ENCODE measurements around the gene KIF5C. TPM values are rescaled to one million over a fixed set of nuclear protein-coding genes. Genes with fewer than 3 reads are reported as not detected.

The KIF5C gene
- polyA plus RNA-seq, 3 donors from 2014 or later: 0.20 to 1.1 TPM; not detected in 1

DNA sequence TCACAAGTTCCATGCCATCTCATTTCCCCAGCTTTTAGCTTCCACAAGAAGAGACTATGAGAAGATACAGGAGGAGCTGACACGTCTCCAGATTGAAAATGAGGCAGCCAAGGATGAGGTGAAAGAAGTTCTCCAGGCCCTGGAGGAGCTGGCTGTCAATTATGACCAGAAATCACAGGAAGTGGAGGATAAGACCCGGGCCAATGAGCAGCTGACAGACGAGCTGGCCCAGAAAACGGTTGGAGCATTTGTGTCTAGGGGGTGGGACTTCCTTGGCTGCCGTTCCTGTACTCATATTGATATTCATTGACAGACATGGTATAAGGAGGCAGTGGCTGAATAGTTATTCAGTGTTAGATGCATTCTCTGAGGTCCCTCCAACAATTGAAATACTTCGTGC lies 106.3 kb downstream of the KIF5C start:
- H3K4me3 Mint-ChIP-seq: no peak overlapping the region
- no peak for DNase-seq
- no peak overlapping the region for H3K27ac Mint-ChIP-seq
- H3K9me3 Mint-ChIP-seq: no peaks in the 10 kb centered on the region
- no peaks in the 10 kb centered on the region for H3K36me3 Mint-ChIP-seq
- H3K27me3 Mint-ChIP-seq (ENCODE audit: low read depth in 3 of 3): peaks cover 0 to 6% (median 0%) of the 10 kb centered on the region in 3 donors
- no peaks in the 10 kb centered on the region for H3K4me1 Mint-ChIP-seq

DNA sequence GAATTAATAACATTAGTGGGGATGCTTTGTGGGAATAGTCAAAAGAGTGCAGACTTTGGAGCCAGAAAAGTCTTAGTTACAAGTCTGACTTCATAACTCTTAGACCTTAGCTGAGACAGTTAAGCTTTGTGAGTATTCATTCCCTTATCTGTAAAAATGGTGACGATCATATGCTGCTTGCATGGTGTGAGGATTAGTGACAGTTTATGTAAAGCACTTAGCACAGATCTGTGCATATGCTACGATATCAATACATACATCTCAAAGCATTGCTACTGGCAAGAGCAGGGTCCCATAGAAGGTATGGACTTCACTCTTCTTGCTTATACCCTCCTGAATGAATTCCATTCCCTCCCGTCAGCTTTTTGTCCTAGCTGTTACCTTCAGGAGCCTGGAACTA lies 106.8 kb downstream of the KIF5C start:
- H3K4me1 Mint-ChIP-seq: no peaks in the 10 kb centered on the region
- H3K36me3 Mint-ChIP-seq: no peaks in the 10 kb centered on the region
- peaks cover 0 to 6% (median 0%) of the 10 kb centered on the region in 3 donors for H3K27me3 Mint-ChIP-seq (ENCODE audit: low read depth in 3 of 3)
- DNase-seq: no peak
- H3K27ac Mint-ChIP-seq: no peak overlapping the region
- no peaks in the 10 kb centered on the region for H3K9me3 Mint-ChIP-seq
- H3K4me3 Mint-ChIP-seq: no peak overlapping the region

DNA sequence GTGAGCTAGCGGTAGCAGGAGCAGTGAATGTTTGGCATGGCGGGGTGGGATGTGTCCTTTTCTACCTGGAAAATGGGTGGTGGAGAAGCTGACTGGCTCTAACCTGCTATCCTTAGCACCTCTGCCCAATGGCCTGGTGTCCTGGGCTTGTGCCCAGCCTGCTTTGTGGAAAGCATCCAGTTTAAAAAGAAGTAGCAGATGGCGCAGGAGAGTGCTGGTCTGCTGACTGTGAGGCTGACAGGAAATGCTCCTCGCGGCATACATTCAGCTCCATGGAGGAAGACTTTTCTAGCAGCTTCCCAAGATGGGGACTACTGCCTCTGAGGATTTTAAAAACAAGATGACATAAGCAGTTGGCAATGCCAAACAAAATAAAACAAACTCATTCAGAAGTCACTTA lies 107.3 kb downstream of the KIF5C start:
- Mint-ChIP-seq H3K9me3 (no peaks in the 10 kb centered on the region), H3K36me3 (no peaks in the 10 kb centered on the region), H3K4me3 (no peak overlapping the region), H3K27ac (no peak overlapping the region), H3K4me1 (no peaks in the 10 kb centered on the region), H3K27me3 (ENCODE audit: low read depth in 3 of 3) (peaks cover 0 to 8% (median 0%) of the 10 kb centered on the region in 3 donors)
- DNase-seq: no peak

DNA sequence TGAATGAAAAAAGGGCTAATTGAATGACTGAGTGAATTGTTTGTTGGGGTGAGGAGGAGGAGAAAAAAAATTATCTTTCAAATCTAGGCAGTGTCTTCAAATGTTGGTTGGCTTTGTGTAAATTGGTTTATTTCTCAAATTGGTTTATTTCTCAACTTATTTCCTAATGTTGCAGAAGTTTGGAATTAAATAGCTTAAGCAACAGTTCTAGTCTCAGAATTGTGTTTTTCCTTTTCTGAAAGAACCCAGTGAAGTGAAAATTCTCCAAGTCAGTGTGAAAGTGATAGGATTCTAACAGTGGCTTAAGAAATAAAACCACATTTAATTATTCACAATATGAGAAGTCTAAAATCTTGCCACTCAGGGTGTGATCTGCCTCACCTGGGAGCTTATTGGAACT lies 108.9 kb downstream of the KIF5C start:
- H3K27ac Mint-ChIP-seq: no peak overlapping the region
- DNase-seq: no peak
- H3K9me3 Mint-ChIP-seq: no peaks in the 10 kb centered on the region
- H3K4me3 Mint-ChIP-seq: no peak overlapping the region
- no peaks in the 10 kb centered on the region for H3K4me1 Mint-ChIP-seq
- peaks cover 0 to 5% (median 0%) of the 10 kb centered on the region in 3 donors for H3K27me3 Mint-ChIP-seq (ENCODE audit: low read depth in 3 of 3)
- H3K36me3 Mint-ChIP-seq: no peaks in the 10 kb centered on the region

DNA sequence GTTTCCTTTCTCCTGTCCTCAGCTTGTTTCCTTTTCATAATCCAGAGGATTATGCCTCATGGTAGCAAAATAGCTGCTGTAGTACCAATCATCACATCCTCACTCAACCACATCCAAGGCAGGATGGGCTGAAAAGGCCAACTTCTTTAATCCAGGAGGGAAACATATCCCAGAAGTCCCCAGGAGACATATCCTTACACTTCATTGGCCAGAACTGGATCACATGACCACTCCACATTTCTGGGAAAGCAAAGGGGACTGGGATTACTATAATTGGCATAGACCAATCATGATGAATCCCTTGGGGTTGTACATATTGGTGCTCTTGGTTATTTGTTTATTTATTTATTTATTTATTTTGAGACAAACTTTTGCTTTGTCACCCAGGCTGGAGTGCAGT lies 109.4 kb downstream of the KIF5C start:
- no peak overlapping the region for H3K4me3 Mint-ChIP-seq
- no peaks in the 10 kb centered on the region for H3K36me3 Mint-ChIP-seq
- no peaks in the 10 kb centered on the region for H3K4me1 Mint-ChIP-seq
- DNase-seq: no peak
- no peak overlapping the region for H3K27ac Mint-ChIP-seq
- peaks cover 0 to 4% (median 0%) of the 10 kb centered on the region in 3 donors for H3K27me3 Mint-ChIP-seq (ENCODE audit: low read depth in 3 of 3)
- no peaks in the 10 kb centered on the region for H3K9me3 Mint-ChIP-seq

DNA sequence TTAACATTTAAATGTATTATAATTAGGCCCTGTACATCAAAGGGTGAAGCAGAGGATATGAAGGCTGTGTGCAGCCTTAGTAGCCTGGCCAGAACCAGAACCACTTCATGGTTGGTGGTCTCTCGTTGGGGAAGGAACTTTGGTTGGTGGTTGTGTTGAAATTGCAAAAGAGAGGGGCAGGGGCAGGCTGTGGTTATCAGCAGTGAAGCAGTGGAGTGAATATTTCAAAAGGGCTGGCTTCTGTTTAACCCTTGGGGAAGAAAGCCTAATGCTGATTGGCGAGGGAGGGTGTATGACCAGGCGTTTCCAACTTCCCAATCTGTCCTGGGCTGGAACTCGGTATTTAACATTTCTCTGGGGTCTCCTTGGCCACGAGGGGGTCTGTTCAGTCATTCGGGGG lies 112.3 kb downstream of the KIF5C start:
- DNase-seq: no peak
- Mint-ChIP-seq H3K27me3 (ENCODE audit: low read depth in 3 of 3) (peaks cover 0 to 4% (median 2%) of the 10 kb centered on the region in 3 donors), H3K4me1 (no peaks in the 10 kb centered on the region), H3K4me3 (no peak overlapping the region), H3K36me3 (no peaks in the 10 kb centered on the region), H3K27ac (no peak overlapping the region), H3K9me3 (no peaks in the 10 kb centered on the region)

DNA sequence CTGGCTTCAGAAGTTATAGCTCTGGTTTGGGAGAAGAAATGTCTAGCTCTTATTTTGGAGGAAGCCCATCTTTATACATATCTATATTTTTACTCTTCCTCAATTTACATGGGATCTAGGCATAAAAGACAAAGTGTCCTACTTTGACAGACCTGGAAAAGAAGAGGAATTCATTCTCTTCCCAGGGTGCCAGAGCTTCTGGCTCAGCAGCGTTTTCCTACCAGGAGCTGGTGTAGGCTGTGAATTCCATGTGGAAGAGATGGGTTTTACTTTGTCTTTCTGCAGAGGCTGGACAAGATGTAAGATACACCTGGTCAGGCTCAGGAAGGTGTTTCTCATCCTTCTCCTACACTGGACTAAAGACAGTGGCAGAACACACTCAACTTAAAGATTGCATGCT lies 113.3 kb downstream of the KIF5C start:
- Mint-ChIP-seq H3K36me3 (no peaks in the 10 kb centered on the region), H3K4me3 (no peak overlapping the region), H3K27me3 (ENCODE audit: low read depth in 3 of 3) (peaks cover 0 to 4% (median 2%) of the 10 kb centered on the region in 3 donors), H3K4me1 (no peaks in the 10 kb centered on the region), H3K27ac (no peak overlapping the region), H3K9me3 (no peaks in the 10 kb centered on the region)
- no peak for DNase-seq

DNA sequence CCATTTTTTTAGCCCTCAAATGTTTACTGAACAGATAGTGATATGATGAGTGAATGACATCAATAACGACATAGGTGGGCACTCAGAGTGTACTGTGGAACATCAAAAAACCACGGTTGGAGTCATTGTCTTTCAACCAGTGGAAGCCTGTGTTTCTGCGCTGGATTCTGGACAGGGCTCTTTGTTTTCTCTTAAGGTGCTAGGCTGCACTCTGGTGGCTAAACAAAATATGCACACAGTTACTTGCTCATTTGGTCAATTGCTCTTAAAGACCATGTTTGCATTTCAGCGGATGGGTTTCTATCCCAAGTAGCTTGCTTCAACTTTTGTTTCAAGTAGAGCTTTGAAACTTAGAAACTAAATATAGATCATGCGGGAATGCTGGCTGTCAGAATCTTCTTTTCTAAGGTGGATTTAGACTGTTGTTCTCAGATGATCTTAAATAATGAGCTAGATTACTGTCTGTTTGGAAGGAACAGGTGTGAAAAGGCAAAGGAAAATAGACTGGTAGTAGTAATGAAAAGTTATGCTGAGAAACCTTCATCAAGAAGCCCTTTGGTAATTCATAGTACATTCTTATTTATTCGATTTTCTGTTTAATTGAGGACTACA lies 115.0 kb downstream of the KIF5C start:
- H3K4me1 Mint-ChIP-seq: no peaks in the 10 kb centered on the region
- H3K27ac Mint-ChIP-seq: no peak overlapping the region
- peaks cover 0 to 2% (median 2%) of the 10 kb centered on the region in 3 donors for H3K27me3 Mint-ChIP-seq (ENCODE audit: low read depth in 3 of 3)
- DNase-seq: peak; percentile 30 to 61 (median 51)
- no peaks in the 10 kb centered on the region for H3K36me3 Mint-ChIP-seq
- H3K4me3 Mint-ChIP-seq: no peak overlapping the region
- H3K9me3 Mint-ChIP-seq: no peaks in the 10 kb centered on the region

DNA sequence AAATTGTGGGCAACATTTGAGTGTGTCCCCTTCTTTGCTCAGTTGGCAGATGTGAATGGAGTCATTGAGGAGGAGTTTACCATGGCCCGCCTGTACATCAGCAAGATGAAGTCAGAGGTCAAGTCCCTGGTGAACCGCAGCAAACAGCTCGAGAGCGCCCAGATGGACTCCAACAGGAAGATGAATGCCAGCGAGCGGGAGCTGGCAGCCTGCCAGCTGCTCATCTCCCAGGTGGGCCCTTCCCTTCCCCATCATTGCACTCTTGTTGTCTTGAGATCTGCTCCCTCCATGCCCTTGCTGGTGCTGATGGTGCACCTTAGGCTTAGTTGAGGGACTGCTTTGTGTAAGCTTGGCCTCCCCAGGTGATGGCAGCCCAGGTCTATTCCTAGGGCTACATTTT lies 115.9 kb downstream of the KIF5C start:
- Mint-ChIP-seq H3K9me3 (no peaks in the 10 kb centered on the region), H3K27me3 (ENCODE audit: low read depth in 3 of 3) (peaks cover 0 to 2% (median 2%) of the 10 kb centered on the region in 3 donors), H3K4me3 (no peak overlapping the region), H3K27ac (no peak overlapping the region), H3K36me3 (no peaks in the 10 kb centered on the region), H3K4me1 (no peaks in the 10 kb centered on the region)
- DNase-seq: no peak

DNA sequence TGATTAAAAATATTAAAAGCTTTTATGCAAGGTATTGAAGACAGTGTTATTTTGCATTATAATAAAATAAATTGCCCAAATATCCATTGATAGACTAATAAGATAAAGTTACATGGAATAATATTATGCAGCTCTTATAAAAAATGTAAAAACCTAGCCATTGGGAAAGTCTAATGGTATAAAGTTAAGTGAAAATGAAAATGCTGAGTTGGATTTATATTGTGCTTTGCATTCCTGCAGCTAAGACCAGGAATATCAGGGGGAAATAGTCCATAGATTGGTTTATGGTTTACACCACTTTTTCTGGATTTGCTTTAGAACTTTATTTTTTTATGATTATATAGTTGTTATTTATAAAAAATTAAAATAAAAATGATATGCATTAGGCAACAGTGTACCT lies 117.4 kb downstream of the KIF5C start:
- Mint-ChIP-seq H3K4me3 (no peak overlapping the region), H3K36me3 (no peaks in the 10 kb centered on the region), H3K27me3 (ENCODE audit: low read depth in 3 of 3) (peaks cover 0 to 2% (median 0%) of the 10 kb centered on the region in 3 donors), H3K4me1 (no peaks in the 10 kb centered on the region), H3K27ac (no peak overlapping the region), H3K9me3 (no peaks in the 10 kb centered on the region)
- no peak for DNase-seq

DNA sequence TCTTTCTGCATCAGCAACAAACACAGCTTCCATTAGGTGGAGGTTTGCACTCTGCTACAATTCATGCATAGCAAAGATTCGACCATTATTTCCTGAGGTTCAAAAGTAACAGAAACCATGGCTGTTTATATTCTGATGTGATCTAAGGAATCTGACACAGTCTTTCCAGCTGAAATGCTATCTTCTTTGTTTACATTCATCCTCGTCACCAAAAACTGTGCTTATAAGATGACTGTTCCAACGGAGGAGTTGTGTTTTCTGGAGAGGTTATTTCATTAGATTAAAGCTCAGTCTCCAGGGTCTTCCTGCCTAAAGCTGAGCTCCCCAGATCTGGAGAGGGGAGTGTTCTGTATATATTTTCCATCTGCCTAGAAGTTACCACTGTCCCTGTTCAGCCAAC lies 118.3 kb downstream of the KIF5C start:
- no peaks in the 10 kb centered on the region for H3K36me3 Mint-ChIP-seq
- no peaks in the 10 kb centered on the region for H3K4me1 Mint-ChIP-seq
- DNase-seq: no peak
- H3K27ac Mint-ChIP-seq: no peak overlapping the region
- no peak overlapping the region for H3K4me3 Mint-ChIP-seq
- H3K9me3 Mint-ChIP-seq: no peaks in the 10 kb centered on the region
- peaks cover 0 to 2% (median 0%) of the 10 kb centered on the region in 3 donors for H3K27me3 Mint-ChIP-seq (ENCODE audit: low read depth in 3 of 3)

DNA sequence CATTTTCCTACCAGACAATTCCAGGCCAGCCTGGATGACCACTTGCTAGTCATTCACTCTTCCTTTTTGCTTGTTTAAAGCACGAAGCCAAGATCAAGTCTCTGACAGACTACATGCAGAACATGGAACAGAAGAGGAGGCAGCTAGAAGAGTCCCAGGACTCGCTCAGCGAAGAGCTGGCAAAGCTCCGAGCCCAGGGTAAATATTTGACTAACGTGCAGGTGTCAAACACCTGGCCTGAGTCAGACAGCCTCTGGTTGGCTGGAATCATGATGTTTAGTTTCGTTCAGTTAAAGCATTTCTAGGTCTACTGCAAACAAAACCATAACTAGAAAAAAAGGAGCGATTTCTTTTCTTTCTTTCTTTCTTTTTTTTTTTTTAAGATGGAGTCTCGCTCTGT lies 119.3 kb downstream of the KIF5C start:
- no peaks in the 10 kb centered on the region for H3K4me1 Mint-ChIP-seq
- H3K9me3 Mint-ChIP-seq: no peaks in the 10 kb centered on the region
- no peak overlapping the region for H3K27ac Mint-ChIP-seq
- H3K36me3 Mint-ChIP-seq: no peaks in the 10 kb centered on the region
- no peak for DNase-seq
- H3K27me3 Mint-ChIP-seq (ENCODE audit: low read depth in 3 of 3): peaks cover 0 to 2% (median 0%) of the 10 kb centered on the region in 3 donors
- H3K4me3 Mint-ChIP-seq: no peak overlapping the region

DNA sequence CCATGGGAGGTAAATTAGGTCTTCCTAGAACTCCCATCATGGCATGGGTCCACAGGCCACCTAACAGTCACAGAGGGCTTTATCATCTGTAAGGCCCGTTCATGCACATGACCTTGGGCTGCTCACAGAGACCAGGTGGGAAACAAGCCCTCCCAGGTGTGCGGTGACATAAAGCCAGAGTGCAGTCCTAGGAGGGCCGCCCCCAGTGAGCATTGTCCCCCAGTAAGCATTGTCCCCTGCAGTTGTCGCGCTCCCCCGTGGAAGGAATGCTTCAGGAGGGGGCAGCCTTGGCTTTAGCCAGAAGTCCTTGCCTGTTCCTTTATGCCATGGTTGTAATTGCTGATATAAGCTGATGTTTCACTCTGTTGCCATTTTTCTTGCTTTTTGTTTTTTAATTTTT lies 121.8 kb downstream of the KIF5C start:
- H3K4me1 Mint-ChIP-seq: no peaks in the 10 kb centered on the region
- H3K9me3 Mint-ChIP-seq: no peaks in the 10 kb centered on the region
- H3K36me3 Mint-ChIP-seq: no peaks in the 10 kb centered on the region
- no peak overlapping the region for H3K27ac Mint-ChIP-seq
- no peak for DNase-seq
- H3K4me3 Mint-ChIP-seq: no peak overlapping the region
- H3K27me3 Mint-ChIP-seq (ENCODE audit: low read depth in 3 of 3): peaks cover 0 to 3% (median 0%) of the 10 kb centered on the region in 3 donors

DNA sequence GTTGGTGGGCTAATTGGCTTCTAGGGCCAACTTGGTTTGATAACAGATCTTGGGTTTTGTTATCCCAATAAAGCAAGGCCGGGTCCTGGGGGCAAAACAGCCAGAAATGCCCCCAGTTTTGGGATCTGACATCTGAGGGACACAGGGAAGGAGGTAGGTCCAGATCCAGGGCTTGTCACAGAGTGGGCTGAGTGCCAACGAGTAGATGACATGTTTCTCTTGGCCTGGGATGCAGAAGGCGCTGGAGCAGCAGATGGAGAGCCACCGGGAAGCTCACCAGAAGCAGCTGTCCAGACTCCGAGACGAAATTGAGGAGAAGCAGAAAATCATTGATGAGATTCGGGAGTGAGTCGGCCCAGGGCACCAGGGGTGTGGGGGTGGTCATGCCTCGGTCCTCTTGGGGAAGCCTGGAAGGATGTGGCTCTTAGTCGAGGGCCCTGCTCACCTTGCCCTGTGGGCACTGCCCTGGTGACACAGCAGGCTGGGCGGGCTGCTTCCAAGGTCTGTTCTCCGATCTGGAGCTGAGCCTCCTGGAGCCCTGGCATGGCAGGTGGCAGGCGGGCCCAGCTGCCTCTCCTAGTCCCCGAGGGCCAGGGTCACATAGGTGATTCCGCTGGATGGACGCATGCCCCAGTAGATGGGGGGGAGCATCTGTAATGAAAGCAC lies 123.3 kb downstream of the KIF5C start:
- Mint-ChIP-seq H3K27ac (no peak overlapping the region), H3K4me3 (no peak overlapping the region), H3K4me1 (no peaks in the 10 kb centered on the region), H3K27me3 (ENCODE audit: low read depth in 3 of 3) (peaks cover 0 to 3% (median 3%) of the 10 kb centered on the region in 3 donors), H3K36me3 (no peaks in the 10 kb centered on the region), H3K9me3 (no peaks in the 10 kb centered on the region)
- DNase-seq: no peak

DNA sequence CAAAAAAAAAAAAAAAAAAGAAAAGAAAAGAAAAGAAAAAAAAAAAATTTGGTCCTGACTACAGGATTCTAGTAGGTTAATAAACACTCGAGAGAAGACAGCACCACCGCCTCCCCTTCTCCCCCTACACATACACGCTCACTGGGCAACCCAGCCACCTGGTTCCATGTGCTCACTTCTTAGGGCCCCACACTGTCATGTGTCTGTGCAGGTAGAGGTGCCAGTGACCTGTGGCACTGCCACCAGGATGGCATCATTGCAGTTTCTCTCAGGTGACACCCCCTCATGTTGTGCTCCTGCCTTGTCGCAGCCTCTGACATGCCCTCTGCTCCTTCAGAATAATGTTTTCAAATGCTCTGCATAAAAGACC lies 123.8 kb downstream of the KIF5C start:
- no peak overlapping the region for H3K27ac Mint-ChIP-seq
- no peaks in the 10 kb centered on the region for H3K9me3 Mint-ChIP-seq
- no peaks in the 10 kb centered on the region for H3K36me3 Mint-ChIP-seq
- H3K4me3 Mint-ChIP-seq: no peak overlapping the region
- H3K27me3 Mint-ChIP-seq (ENCODE audit: low read depth in 3 of 3): peaks cover 0 to 5% (median 3%) of the 10 kb centered on the region in 3 donors
- no peaks in the 10 kb centered on the region for H3K4me1 Mint-ChIP-seq
- DNase-seq: no peak
